Transverse colon (tissue), 4 donors: ENCODE results near the gene IFRD2. TPM values are rescaled to one million over a fixed set of nuclear protein-coding genes. Genes with fewer than 3 reads are reported as not detected.

Experiments
- DNase-seq: peaks from one replicate; pipeline ENCODE4 v3.0.0-alpha.2; 2019
- H3K27ac ChIP-seq, 4 donors: fragments of 200-600 bp; sonication (generic); 2 replicates each; pipeline ENCODE4 v1.5.1; 2016 to 2018; ENCODE audit warnings: inconsistent platforms in 4 of 4
- H3K27me3 ChIP-seq: fragments of 200-600 bp; sonication (generic); 2 replicates; pipeline ENCODE4 v1.5.1; 2017; ENCODE audit warnings: inconsistent platforms
- H3K36me3 ChIP-seq, 4 donors: fragments of 200-600 bp; sonication (generic); 2 replicates each; pipeline ENCODE4 v1.5.1; 2017 to 2019; ENCODE audit warnings: inconsistent platforms in 4 of 4
- H3K4me1 ChIP-seq, 4 donors: fragments of 200-600 bp; sonication (generic); 2 replicates each; pipeline ENCODE4 v1.5.1; 2017 to 2020; ENCODE audit warnings: inconsistent platforms in 4 of 4
- H3K4me3 ChIP-seq, 4 donors: fragments of 200-600 bp; sonication (generic); 1 replicate in 1 of 4; 2 replicates in 3 of 4; pipeline versions ENCODE4 v1.5.1 to v1.6.1; 2017 to 2019; ENCODE audit warnings: inconsistent platforms in 4 of 4
- H3K9me3 ChIP-seq, 2 donors: fragments of 200-600 bp; sonication (generic); 2 replicates each; pipeline ENCODE4 v1.5.1; 2017 to 2019; ENCODE audit warnings: inconsistent platforms in 2 of 2
- EP300 ChIP-seq: sonication (generic); formaldehyde crosslinking; IDR thresholded peaks from one replicate; pipeline ENCODE4 v1.6.1; 2017; ENCODE audit warnings: antibody characterized with exemption, low read depth
- POLR2A ChIP-seq: fragments of 450-650 bp; IDR thresholded peaks from one replicate; pipeline ENCODE4 v1.6.1; 2016; ENCODE audit warnings: antibody characterized with exemption, mild to moderate bottlenecking, moderate library complexity
- POLR2AphosphoS5 ChIP-seq, 3 donors: sonication (generic); formaldehyde crosslinking; IDR thresholded peaks; one replicate each; pipeline ENCODE4 v1.6.1; 2016; ENCODE audit warnings: antibody characterized with exemption in 3 of 3
- WGBS, 2 donors: methylation state at CpG; one replicate each; pipeline ENCODE4 v1.1.5; 2018; ENCODE audit warnings: low coverage in 1 of 2; 5-methylcytosine and 5-hydroxymethylcytosine counted together
- in situ Hi-C, 4 donors: fragments of 200-750 bp; cut with MboI; loops; one replicate each; pipeline versions ENCODE4 v1.15.0 to v1.15.1; 2017; ENCODE audit warnings: low sequenced_read_pairs in 3 of 4, low pct_ligation_motif_present in 1 of 4, low pct_unique_long_range_greater_than_20kb in 1 of 4
- intact Hi-C: fragments of 100-400 bp; cut with DNase I; formaldehyde crosslinking; loops from one replicate; pipeline ENCODE4 v1.15.1; 2023; ENCODE audit warnings: low total_unique reads
- total RNA-seq, 4 donors: library from RNA; depleted of rRNA; stranded (reverse); fragments of >200 nt; gene quantifications; one replicate each; pipeline ENCODE4 v1.1.0, GENCODE V29; 2016
- TF ChIP-seq, protein P1 (sequence below), 5 experiments: fragments of 200-600 bp in 3 of 5; fragments of 450-650 bp in 2 of 5; sonication (generic) in 3 of 5; IDR thresholded peaks; 1 replicate in 2 of 5; 2 replicates in 3 of 5; pipeline ENCODE4 v1.5.1; 2016 to 2017; ENCODE audit warnings: antibody characterized with exemption in 5 of 5, inconsistent platforms in 3 of 5, mild to moderate bottlenecking in 2 of 5, moderate library complexity in 1 of 5

Gene IFRD2
- total RNA-seq, 4 donors from 2014 or later = 44.9 to 183 (median 59.5) TPM

GRCh38 chr3:50336452-50337174 is 44.4 kb upstream of the IFRD2 start:
- no peak for DNase-seq

GRCh38 chr3:50334339-50335075 is 42.3 kb upstream of the IFRD2 start:
- DNase-seq = no peak
- WGBS, 2 donors = 44 to 60% methylated on average over 2 to 5 of the region's 5 CpGs
- intact Hi-C loops (loop anchor here (10.0 kb wide), 1 partner anchor 1950 kb away; the partner anchor contains the start of gene GLYCTK), in situ Hi-C loops (no loop called here)
- no peak overlapping the region for H3K4me3 ChIP-seq
- peaks cover 0 to 21% (median 5%) of the 10 kb centered on the region in 4 donors for H3K36me3 ChIP-seq
- peaks cover 20 to 50% (median 43%) of the 10 kb centered on the region in 4 donors for H3K4me1 ChIP-seq
- no peaks in the 10 kb centered on the region for H3K9me3 ChIP-seq
- H3K27me3 ChIP-seq = no peaks in the 10 kb centered on the region
- H3K27ac ChIP-seq = peak overlapping the region; percentile 93 to 99 (median 98)
- no peak for TF ChIP-seq EP300
- TF ChIP-seq POLR2AphosphoS5 (IDR thresholded peaks at IDR 0.05) = no peak
- TF ChIP-seq, protein P1, sequence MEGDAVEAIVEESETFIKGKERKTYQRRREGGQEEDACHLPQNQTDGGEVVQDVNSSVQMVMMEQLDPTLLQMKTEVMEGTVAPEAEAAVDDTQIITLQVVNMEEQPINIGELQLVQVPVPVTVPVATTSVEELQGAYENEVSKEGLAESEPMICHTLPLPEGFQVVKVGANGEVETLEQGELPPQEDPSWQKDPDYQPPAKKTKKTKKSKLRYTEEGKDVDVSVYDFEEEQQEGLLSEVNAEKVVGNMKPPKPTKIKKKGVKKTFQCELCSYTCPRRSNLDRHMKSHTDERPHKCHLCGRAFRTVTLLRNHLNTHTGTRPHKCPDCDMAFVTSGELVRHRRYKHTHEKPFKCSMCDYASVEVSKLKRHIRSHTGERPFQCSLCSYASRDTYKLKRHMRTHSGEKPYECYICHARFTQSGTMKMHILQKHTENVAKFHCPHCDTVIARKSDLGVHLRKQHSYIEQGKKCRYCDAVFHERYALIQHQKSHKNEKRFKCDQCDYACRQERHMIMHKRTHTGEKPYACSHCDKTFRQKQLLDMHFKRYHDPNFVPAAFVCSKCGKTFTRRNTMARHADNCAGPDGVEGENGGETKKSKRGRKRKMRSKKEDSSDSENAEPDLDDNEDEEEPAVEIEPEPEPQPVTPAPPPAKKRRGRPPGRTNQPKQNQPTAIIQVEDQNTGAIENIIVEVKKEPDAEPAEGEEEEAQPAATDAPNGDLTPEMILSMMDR (IDR thresholded peaks at IDR 0.05) = no peak
- no peak for TF ChIP-seq POLR2A

More at GRCh38 chr3:50336452-50337174, 44.4 kb upstream of the IFRD2 start:
- Histone ChIP-seq H3K4me1 (peaks cover 26 to 71% (median 58%) of the 10 kb centered on the region in 4 donors), H3K36me3 (peaks cover 0 to 1% (median under 1%) of the 10 kb centered on the region in 4 donors), H3K27me3 (no peaks in the 10 kb centered on the region), H3K9me3 (no peaks in the 10 kb centered on the region), H3K27ac (peak overlapping the region; percentile 93 to 99 (median 98)), H3K4me3 (peak overlapping the region; percentile 49 to 91 (median 60))
- WGBS, 2 donors = 1% methylated on average over 21 of the region's 31 CpGs; no CpG with 5 or more reads in 1 of the 2 donors
- intact Hi-C loops (loop anchor here (10.0 kb wide), 1 partner anchor 1948 kb away; the partner anchor contains the start of gene GLYCTK), in situ Hi-C loops (no loop called here)
- TF ChIP-seq EP300 (no peak), POLR2A (no peak), POLR2AphosphoS5 (IDR thresholded peaks at IDR 0.05) (no peak)
- TF ChIP-seq, protein P1 (IDR thresholded peaks at IDR 0.05) = peak in 1 of 5 experiments; percentile 26

GRCh38 chr3:50333744-50334328 is 41.6 kb upstream of the IFRD2 start:
- WGBS, 2 donors = 66 to 93% methylated on average over 5 to 12 of the region's 12 CpGs
- TF ChIP-seq, protein P1 (IDR thresholded peaks at IDR 0.05) = no peak
- no peak for TF ChIP-seq POLR2A
- TF ChIP-seq POLR2AphosphoS5 (IDR thresholded peaks at IDR 0.05) = no peak
- TF ChIP-seq EP300 = no peak
- in situ Hi-C loops = no loop called here
- H3K4me3 ChIP-seq = no peak overlapping the region
- no peaks in the 10 kb centered on the region for H3K27me3 ChIP-seq
- no peaks in the 10 kb centered on the region for H3K9me3 ChIP-seq
- peaks cover 20 to 50% (median 44%) of the 10 kb centered on the region in 4 donors for H3K4me1 ChIP-seq
- H3K27ac ChIP-seq = peak overlapping the region; percentile 93 to 99 (median 98)
- H3K36me3 ChIP-seq = peaks cover 0 to 22% (median 5%) of the 10 kb centered on the region in 4 donors
- intact Hi-C loops = loop anchor here (10.0 kb wide), 1 partner anchor 1951 kb away; the partner anchor contains the start of gene GLYCTK
- DNase-seq = no peak
